Medulla oblongata (tissue), 1 donor: ENCODE data around the gene CXCL5.
"Not testable (repeated sequence)": the region's sequence is repeated elsewhere in the genome, so short reads cannot be mapped to it uniquely, and the experiment has no call there.

ENCODE experiments used
- DNase-seq: peaks from one replicate; pipeline ENCODE4 v3.0.0-alpha.2; 2015; ENCODE audit errors: extremely low spot score

CXCL5 gene

DNA sequence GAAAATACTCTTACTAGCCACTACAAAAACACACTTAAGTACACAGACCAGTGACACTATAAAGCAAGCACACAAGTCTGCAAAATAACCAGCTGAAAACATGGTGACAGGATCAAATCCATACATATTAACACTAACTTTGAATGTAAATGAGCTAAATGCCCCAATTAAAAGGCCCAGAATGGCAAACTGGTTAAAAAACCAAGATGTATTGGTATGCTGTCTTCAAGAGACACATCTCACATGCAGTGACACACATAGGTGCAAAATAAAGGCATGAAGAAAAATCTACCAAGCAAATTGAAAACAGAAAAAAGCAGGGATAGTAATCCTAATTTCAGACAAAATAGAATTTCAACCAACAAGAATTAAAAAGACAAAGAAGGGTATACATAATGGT lies 27.5 kb downstream of the CXCL5 start:
- DNase-seq, result no peak

DNA sequence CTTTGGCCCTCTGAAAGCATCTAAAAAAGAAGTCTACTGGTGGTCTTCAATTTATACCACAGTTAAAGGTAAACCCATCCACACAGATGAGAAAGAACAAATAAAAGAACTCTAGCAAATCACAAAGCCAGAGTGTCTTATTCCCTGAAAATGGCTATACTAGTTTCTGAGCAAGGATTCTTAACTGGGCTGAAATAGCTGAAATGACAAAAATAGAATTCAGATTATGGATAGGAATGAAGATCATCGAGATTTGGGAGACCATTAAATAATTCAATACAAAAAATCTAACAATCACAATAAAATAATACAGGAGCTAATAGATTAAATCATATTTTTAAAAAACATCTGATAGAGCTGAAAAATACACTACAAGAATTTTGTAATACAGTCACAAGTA lies 28.5 kb downstream of the CXCL5 start:
- no peak for DNase-seq

- DNase-seq, result no peak
Measured at GRCh38 chr4:73967866-73968265, 30.6 kb downstream of the CXCL5 start.

DNA sequence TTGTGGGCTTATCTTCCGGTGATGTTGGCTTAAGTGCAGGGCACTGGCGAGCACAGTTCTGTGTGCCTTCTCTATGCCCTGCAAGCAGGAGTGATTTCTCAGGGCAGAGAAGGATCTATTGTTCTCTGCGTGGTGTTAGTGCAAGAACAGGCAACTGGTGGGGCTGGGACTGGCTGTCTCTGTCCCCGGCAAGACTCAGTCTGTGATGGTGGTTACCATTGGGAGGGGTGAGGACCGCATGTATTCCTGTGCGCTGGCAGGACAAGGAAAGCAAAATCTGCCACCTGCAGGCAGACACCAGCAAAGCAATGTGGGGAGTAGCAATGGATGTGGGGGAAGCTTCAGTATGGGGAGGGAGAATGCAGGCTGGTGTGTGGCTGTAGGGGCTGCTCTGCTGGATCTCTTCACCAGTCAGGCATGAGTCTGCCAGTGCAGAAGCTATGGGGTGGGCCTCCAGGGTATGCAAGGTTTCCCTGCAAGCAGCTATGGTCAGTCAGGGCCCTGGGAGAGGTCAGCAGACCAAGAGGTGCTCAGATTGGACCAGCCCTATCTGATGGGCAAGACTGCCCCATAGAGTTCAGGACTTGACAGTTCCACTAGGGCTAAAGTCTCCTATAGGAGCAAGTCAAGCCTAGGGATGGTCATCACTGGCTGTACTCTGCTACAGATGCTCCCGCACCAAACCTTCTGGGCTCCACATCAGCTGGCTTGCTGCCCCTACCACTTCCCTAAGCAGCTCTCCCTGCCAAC lies 33.4 kb downstream of the CXCL5 start:
- DNase-seq, result no peak

DNA sequence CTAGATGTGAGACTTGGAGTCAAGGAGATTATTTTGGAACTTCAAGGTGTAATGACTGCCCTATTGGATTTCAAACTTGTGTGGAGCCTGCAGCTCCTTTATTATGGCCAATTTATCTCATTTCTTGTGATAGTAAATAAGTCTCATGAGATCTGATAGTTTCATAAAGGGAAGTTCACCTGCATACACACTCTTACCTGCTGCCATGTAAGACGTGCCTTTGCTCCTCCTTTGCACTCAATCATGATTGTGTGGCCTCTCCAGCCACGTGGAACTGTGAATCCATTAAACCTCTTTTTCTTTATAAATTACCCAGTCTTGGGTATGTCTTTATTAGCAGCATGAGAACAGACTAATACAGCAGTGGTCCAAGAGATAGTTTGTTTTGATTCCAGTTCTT lies 35.8 kb downstream of the CXCL5 start:
- DNase-seq, result no peak

GRCh38 chr4:73959041-73959440 lies 39.4 kb downstream of the CXCL5 start:
- DNase-seq, result not testable (repeated sequence)

- DNase-seq, result no peak
Measured at GRCh38 chr4:73952352-73952751, 46.1 kb downstream of the CXCL5 start.

- DNase-seq, result not testable (repeated sequence)
Measured at GRCh38 chr4:73950376-73950920, 48.0 kb downstream of the CXCL5 start.

DNA sequence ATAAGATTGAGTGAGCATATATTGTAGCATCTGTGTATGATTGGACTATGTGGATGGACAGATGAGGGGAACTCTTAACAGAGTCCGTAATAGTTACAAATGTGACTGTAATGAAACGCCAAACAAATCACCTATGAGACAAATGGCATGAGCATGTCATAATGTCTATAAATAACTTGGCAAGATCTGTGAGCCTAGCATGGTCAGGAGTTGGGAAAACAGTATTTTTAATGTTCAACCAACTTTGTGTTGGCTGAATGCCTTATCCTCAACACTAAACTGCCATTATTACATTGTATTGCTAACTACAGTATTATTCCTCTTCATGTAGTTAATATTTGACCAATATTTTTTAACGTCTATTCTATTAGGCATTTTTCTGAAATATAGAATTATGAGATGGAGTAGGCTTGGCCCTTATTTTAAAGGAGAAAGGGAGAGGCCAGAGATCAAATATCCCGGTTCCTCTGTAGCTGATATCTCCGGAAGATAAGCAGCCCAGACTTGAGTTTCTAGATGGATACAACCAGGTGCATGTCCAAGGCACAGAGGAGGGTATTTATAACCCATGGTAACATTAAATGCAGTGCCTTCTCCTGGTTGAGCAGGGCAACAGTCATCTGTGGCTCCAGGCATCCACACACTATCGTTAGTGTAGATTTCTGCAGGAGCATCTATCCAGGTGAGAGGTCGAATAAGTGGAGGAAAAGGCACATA lies 49.3 kb downstream of the CXCL5 start:
- DNase-seq, result no peak

DNA sequence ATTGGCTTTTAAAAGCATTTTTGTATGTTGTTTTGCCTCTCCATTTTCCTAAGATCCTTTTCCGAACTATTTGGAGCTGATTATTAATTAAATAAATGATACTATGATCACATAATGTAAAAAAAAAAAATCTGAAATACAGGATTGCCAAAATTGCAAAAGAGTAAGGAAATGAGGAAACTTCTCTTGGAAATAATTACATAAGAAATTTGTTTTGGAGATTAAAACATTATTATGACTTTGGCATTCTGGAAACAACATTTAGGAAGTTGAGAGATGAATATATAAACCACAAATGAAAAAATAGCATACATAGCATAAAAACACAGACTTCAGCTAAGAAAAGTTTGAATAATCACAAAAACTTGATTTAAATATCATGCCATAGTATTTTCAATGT lies 50.2 kb downstream of the CXCL5 start:
- no peak for DNase-seq

GRCh38 chr4:73947239-73947985 lies 51.1 kb downstream of the CXCL5 start:
- DNase-seq, result no peak

DNA sequence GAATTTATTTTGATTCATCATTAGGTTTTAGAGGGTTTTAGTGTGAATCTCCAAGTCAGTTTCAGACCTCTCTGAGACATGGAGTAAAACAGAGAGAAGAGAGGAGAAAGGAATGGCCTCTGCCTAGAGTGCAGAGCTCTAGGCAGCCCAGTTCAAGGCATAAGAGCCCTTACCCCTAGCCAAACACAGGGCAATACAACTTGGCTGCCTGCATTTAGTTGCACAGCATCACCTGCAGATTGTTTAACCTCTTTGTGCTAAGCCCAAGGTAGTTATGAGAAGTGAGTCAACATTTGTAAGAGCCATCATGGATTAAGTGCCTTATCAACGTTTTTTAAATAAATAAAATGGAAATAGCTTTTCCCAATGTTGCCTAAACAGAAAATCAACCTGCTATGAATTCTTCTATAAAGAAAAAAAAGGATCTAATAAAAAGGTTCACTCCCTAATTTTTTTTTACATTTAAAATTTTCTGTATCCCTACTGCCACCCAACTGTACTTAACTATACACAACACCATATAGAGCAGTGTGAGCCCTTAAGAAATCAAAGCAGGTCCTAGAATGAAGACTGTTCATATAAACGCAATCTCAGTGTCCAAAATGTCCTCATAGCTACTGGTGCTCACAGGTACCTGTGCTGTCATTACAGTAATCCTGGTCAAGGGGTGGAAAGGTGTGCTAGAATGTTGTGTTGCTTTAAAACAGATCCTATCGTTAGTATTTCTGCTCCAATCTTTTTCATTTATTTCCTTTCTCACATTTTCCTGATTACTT lies 52.6 kb downstream of the CXCL5 start:
- DNase-seq, result no peak
